Activated CD8-positive, alpha-beta memory T cell treated with anti-CD3 and anti-CD28 coated beads, Interleukin-2, amount 50 U/mL, for 1 hour (primary cell): ENCODE results near the gene CDC42EP4.
"Not testable (repeated sequence)": the region's sequence is repeated elsewhere in the genome, so short reads cannot be mapped to it uniquely, and the experiment has no call there.

ENCODE experiments used
- DNase-seq: peaks from one replicate; pipeline ENCODE4 v3.0.0-alpha.2; 2020; ENCODE audit errors: extremely low read depth

CDC42EP4 gene

DNA sequence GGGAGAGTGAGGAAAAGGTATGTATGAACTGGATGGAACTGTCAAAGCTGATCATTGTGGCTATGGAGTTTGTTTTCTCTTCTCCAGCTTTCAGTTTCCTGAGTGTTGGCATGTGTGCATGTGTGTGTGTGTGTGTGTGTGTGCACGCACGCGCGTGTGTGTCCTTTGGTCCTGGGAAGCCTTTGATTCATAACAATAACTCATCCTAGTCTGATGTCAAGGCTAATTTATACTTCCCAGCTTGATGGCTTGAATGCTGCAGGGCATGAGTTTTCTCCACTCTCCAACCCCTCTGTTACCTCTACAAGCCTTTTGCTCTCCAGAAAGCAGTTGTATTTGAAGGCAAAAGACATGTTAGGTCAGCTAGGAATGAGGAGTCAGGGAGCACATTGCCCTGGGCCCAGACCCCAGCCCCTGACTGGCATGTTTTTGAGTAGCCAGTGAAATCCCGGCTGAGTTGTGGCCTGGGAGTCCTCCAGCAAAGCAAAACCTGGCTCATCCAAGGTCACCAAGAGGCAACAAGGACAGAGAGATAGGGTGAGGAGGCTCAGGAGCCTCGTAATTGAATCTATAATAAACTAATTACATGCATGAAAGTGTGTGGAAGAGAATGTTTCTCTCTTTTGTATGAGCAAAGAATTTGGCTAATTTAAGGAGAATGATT, 8.9 kb upstream of the CDC42EP4 start:
- DNase-seq: no peak

DNA sequence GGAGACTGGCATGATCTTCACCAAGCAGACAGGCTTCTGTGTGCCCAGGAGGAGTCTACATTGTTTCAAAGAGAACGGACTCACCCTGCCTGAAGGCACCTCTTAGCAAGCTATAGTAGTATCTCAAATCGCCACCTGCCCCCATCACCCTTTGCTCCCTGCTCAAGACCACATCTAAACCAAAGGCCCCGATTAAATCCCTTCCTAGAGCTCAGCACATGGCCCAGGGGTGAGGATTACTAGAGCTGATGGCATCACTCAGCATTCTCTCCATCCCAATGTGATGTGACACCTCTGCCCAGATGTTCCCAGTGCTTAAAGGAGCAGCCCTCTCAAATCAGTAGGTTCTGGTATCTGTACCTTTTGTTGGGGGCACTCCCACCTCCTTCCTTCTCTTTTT, 8.0 kb upstream of the CDC42EP4 start:
- no peak for DNase-seq

GRCh38 chr17:73318836-73319235, 7.0 kb upstream of the CDC42EP4 start:
- DNase-seq: no peak

DNA sequence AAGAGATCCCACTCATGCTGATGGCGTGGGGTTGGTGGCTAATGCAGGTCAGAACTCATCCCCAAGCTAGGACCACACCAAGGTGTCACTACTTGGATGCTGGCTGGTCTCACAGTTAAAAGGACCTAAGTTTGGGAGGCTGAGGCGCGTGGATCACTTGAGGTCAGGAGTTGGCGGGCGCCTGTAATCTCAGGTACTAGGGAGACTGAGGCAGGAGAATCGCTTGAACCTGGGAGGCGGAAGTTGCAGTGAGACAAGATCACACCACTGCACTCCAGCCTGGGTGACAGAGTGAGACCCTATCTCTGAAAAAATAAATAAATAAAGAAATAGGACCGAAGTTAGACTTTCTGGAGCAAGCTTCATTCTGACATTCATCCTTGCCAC, 6.6 kb upstream of the CDC42EP4 start:
- DNase-seq: no peak

DNA sequence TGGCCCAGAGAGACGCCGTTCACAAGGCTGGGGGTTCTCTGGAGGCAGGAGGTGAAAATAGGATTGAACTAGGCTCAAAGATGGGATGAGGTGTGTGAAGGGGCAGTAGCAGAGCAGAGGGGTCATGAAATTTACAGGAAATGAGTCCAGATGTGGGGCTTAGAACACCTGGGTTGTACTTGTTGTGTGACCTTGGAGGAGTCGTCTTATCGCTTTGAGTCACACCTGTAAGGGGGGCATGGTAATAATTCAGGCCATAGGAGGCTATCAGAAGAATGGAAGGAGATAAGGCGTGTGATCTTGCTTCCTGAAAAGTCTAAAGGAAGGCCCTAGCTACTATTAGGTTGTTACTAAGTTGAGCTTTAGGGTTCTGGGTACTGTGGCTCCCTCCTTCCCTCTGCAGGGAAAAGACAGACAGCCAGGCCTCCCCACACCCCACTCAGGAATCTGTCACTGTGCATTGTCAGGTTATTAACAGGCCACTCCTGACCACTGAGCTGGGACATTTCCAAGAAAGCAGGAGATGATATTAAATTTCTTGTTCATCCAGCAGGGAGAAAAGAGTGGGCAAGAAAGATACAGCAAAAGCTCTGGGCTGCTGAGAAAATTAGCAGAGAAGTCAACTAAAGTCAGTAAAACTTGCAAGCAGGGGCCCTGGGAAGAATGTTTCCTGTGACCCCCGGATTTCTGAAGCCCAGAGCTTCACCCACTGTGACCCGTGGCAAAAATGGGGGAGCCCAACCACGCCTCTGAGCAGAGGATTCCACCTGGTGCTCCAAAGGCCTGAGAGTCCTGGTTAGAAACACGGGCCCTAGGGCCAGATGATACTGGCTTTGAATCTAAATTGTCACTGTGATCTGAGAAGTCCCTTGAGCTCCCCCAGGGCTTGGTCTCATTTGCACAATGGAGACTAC, 6.0 kb upstream of the CDC42EP4 start:
- DNase-seq: no peak

DNA sequence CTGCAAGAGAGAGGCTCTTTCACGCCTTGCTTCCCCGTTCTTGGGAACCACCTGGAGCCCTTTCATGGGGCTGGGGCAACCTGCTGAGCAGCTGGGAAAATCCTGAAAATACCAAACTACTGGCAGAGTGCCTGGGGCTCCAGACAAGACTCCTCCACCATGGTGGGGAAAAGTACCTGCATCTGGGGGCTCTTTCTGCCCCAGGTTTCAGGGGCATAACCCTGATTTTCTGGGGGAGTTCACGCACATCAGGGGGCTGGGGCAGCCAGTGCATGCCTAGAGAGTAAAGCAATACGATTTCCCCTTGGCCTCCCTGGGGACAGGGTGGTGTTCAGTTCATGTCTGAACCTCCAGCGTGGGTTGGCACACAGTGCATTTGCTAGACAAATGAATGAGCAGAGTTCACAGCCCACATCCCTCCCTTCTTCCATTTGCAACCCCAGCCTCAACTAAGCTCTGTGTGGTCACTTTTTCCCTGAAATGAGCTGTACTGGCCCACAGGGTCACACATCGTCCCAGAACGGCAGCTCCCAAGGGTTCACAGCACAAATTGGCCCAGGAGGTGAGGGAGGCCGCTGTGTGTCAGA, 5.2 kb upstream of the CDC42EP4 start:
- no peak for DNase-seq

- DNase-seq: no peak
Observed at GRCh38 chr17:73315471-73315870, 3.7 kb upstream of the CDC42EP4 start.

DNA sequence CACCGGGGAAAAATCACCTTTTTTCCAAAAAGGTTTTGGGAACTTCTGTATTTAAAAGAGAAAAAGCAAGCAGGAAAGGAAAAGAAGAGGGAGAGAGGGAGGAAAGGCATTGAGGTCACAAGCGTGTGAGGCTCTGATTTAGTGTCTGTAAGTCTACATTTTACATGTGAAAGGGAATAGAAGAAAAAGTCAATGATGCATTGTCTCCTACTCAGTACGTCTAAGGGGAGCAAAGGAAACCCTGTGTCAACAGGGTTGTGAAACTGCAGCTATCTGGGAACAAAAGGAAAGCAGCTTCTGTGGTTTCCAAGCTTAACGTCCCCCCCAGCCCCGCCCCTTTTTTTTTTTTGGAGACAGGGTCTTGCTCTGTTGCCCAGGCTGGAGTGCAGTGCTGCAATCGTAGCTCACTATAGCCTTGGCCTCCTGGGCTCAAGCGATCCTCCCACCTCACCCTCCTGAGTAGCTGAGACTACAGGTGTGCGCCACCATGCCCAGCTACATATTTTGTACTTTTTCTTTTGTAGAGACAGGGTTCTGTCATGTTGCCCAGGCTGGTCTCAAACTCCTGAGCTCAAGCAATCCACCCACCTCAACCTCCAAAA, 1.8 kb upstream of the CDC42EP4 start:
- no peak for DNase-seq

- not testable (repeated sequence) for DNase-seq
Observed at GRCh38 chr17:73312887-73313286, 1.1 kb upstream of the CDC42EP4 start.

GRCh38 chr17:73311428-73311780, 397 bp downstream of the CDC42EP4 start:
- no peak for DNase-seq

GRCh38 chr17:73309727-73310596, 1.8 kb downstream of the CDC42EP4 start:
- DNase-seq: no peak

DNA sequence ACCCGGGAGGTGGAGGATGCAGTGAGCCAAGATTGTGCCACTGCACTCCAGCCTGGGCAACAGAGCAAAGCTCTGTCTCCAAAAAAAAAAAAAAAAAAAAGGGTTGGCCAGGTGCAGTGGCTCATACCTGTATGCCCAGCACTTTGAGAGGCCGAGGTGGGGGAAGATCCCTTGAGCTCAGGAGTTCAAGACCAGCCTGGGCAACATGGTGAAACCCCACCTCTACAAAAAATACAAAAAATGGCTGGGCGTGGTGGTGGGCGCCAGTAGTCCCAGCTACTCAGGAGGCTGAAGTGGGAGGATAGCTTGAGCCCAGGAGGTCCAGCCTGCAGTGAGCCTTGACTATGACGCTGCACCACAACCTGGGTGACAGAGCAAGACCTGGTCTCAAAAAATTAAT, 2.8 kb downstream of the CDC42EP4 start:
- not testable (repeated sequence) for DNase-seq

DNA sequence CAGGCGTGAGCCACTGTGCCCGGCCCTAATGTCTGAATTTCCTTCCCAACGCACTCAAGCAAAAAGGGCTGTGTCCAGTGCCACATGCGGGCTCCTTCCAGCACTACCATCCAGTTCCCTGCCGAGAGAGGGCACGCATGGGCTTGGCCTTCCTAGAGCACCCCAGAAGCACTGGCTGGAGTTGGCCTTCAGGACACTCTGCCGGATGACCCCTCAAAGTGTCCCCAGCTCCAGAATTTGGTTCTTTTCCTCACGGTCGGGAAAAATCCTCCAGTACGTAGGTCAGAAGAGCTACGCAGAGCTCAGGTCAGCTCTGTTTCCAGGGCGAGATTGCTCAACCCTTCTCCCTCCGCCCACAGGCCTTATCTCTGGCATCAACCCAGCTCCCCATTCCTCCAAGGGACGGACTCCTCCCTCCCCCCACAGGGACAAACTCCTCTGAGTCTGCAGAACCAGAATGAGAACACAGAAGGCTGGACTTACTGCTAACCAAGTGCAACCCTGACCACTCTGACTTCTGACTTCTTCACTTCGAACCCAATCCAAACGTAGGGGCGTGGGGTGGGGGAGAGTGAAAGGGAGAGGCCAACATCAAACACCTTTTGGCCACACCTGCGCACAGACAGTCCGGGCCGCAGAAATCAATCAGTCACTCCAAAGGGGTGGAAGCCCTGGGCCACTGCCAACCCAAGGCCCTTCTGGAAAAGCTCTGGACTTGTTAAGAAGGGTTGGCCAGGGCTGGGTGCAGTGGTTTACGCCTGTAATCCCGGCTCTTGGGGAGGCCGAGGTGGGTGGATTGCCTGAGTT, 3.6 kb downstream of the CDC42EP4 start:
- DNase-seq: no peak

- DNase-seq: no peak
Observed at GRCh38 chr17:73307130-73307529, 4.7 kb downstream of the CDC42EP4 start.

- no peak for DNase-seq
Observed at GRCh38 chr17:73305845-73306836, 5.7 kb downstream of the CDC42EP4 start.

DNA sequence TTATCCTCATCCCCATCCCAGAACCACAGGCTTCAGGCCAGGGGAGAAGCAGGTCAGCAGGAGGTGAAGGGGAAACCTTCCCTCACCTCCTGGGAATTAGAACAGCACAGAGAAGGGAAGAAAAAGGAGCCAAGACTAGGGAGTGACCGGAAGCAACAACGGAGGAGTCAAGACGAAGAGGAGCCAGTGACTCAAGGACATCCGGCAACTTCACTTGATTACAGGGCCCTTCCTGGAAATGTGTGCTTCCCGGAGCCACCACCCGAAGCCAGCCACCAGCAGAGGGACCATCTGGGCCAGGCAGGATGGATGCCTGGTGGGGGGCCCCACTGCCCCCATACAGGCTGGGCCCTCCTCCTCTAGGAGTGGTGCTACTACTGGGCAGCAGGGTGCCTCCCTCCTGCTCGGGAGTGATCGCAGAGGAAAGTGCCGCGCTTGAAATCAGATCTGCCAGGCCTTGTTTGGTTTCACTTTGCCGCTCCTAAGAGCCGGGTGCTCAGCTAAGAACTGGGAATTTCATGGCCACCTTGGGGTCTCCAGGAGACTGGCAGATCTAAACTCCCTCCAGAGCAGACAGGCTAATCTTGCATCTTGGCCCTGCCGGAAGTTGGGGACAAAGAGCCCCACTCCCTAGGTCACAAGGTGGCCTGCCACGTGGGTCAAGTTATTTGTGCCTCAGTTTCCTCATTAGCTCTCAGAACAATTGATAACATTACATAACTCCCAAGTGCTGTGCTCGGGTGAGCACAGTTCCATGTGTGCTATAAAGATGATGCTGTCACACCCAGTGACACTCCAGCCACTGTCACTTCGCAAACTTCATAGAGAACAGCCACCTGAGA, 6.6 kb downstream of the CDC42EP4 start:
- DNase-seq: no peak

GRCh38 chr17:73304438-73304837, 7.4 kb downstream of the CDC42EP4 start:
- DNase-seq: no peak

- DNase-seq: no peak
Observed at GRCh38 chr17:73302189-73302588, 9.6 kb downstream of the CDC42EP4 start.

- no peak for DNase-seq
Observed at GRCh38 chr17:73301369-73301768, 10.4 kb downstream of the CDC42EP4 start.
